Measurements from ENCODE around the gene ZFP36L1. TPM values are rescaled to one million over a fixed set of nuclear protein-coding genes. Genes with fewer than 3 reads are reported as not detected.
A peak's percentile ranks its signal among the peaks of the same experiment; 100 is the strongest.

The ZFP36L1 gene
- total and polyA plus RNA-seq, 2 of the 13 experiments (the other 11 are each of a cell fraction or from before 2014, with no cell fraction given) = 7.4 to 10.2 TPM

GRCh38 chr14:68794130-68794850 is 1.4 kb upstream of the ZFP36L1 start (continued):
- TF ChIP-seq PLSCR1 (CRISPR knock-in tag; IDR thresholded peaks at IDR 0.05; ENCODE audit: borderline replicate concordance) (no peak), EED (CRISPR knock-in tag; IDR thresholded peaks at IDR 0.05) (no peak), ZNF512 (CRISPR knock-in tag; IDR thresholded peaks at IDR 0.05) (no peak), ZNF775 (CRISPR knock-in tag; IDR thresholded peaks at IDR 0.05; ENCODE audit: borderline replicate concordance) (no peak), PLRG1 (conservative IDR thresholded peaks at IDR 0.05) (no peak), ZKSCAN8 (CRISPR knock-in tag; IDR thresholded peaks at IDR 0.05; ENCODE audit: borderline replicate concordance) (no peak), ZNF382 (CRISPR knock-in tag; IDR thresholded peaks at IDR 0.05; ENCODE audit: borderline replicate concordance) (no peak), SYNCRIP (IDR thresholded peaks at IDR 0.05; ENCODE audit: insufficient read depth, low read depth, low read length) (no peak), KLF9 (CRISPR knock-in tag; IDR thresholded peaks at IDR 0.05; ENCODE audit: low read depth) (0 out of 2 replicates have a peak, but pooled peaks have one; percentile 74), MBD4 (IDR thresholded peaks at IDR 0.05; ENCODE audit: borderline replicate concordance, low read length) (peak; percentile 68; the same call in 1 of the 2 replicates), ZNF724P (CRISPR knock-in tag; IDR thresholded peaks at IDR 0.05; ENCODE audit: borderline replicate concordance) (no peak; the same call in none of the 2 replicates), RBM39 (IDR thresholded peaks at IDR 0.05; ENCODE audit: low read depth, low read length, poor library complexity, severe bottlenecking) (peak; percentile 7), THAP8 (CRISPR knock-in tag; IDR thresholded peaks at IDR 0.05; ENCODE audit: borderline replicate concordance) (no peak), ZNF780A (CRISPR knock-in tag; IDR thresholded peaks at IDR 0.05) (no peak), CENPBD1 (CRISPR knock-in tag; IDR thresholded peaks at IDR 0.05; ENCODE audit: borderline replicate concordance, low read depth) (no peak), ZNF253 (CRISPR knock-in tag; IDR thresholded peaks at IDR 0.05; ENCODE audit: borderline replicate concordance) (no peak), PITX1 (CRISPR knock-in tag; IDR thresholded peaks at IDR 0.05) (no peak; the same call in 1 of the 2 replicates), USF2 (IDR thresholded peaks at IDR 0.05; ENCODE audit: low read depth, low read length) (no peak), USF2 (CRISPR knock-in tag; IDR thresholded peaks at IDR 0.05; ENCODE audit: borderline replicate concordance) (no peak), MNT (IDR thresholded peaks at IDR 0.05) (no peak), KAT7 (CRISPR knock-in tag; IDR thresholded peaks at IDR 0.05; ENCODE audit: borderline replicate concordance) (peak; percentile 32; the same call in 1 of the 2 replicates), HDAC2 (CRISPR knock-in tag; IDR thresholded peaks at IDR 0.05) (peak; percentile 75)

All from HepG2 (cell line).